ENCODE results near the gene CCDC3. TPM values are rescaled to one million over a fixed set of nuclear protein-coding genes. Genes with fewer than 3 reads are reported as not detected.
"Not testable (repeated sequence)": the region's sequence is repeated elsewhere in the genome, so short reads cannot be mapped to it uniquely, and the experiment has no call there.

Gene CCDC3
- total RNA-seq, 2 experiments from 2014 or later = not detected

GRCh38 chr10:12983568-12983967, 17.9 kb downstream of the CCDC3 start:
- H3K4me1 Mint-ChIP-seq; H3K36me3 Mint-ChIP-seq; H3K27ac Mint-ChIP-seq; POLR2A ChIA-PET; DNase-seq; H3K9me3 Mint-ChIP-seq; ATAC-seq (ENCODE audit: low read depth); H3K27me3 Mint-ChIP-seq; H3K4me3 Mint-ChIP-seq: not testable (repeated sequence)

- H3K36me3 Mint-ChIP-seq = no peaks in the 10 kb centered on the region
- H3K9me3 Mint-ChIP-seq = no peaks in the 10 kb centered on the region
- H3K4me1 Mint-ChIP-seq = no peaks in the 10 kb centered on the region
- H3K27me3 Mint-ChIP-seq = peaks cover 8% of the 10 kb centered on the region
- no peak overlapping the region for H3K27ac Mint-ChIP-seq
- H3K4me3 Mint-ChIP-seq = no peak overlapping the region
- ATAC-seq (ENCODE audit: low read depth) = no peak
- POLR2A ChIA-PET = no interaction called here
- DNase-seq = no peak
Measured at GRCh38 chr10:12981570-12981969, 19.9 kb downstream of the CCDC3 start.

- no peak for ATAC-seq (ENCODE audit: low read depth)
- Mint-ChIP-seq H3K9me3 (no peaks in the 10 kb centered on the region), H3K36me3 (no peaks in the 10 kb centered on the region), H3K4me1 (no peaks in the 10 kb centered on the region), H3K4me3 (no peak overlapping the region), H3K27me3 (peaks cover 13% of the 10 kb centered on the region), H3K27ac (no peak overlapping the region)
- DNase-seq = no peak
- POLR2A ChIA-PET = no interaction called here
Measured at GRCh38 chr10:12980713-12981306, 20.7 kb downstream of the CCDC3 start.

- Mint-ChIP-seq H3K36me3 (no peaks in the 10 kb centered on the region), H3K27me3 (peaks cover 13% of the 10 kb centered on the region), H3K4me3 (no peak overlapping the region), H3K4me1 (no peaks in the 10 kb centered on the region), H3K27ac (no peak overlapping the region), H3K9me3 (no peaks in the 10 kb centered on the region)
- POLR2A ChIA-PET = no interaction called here
- ATAC-seq (ENCODE audit: low read depth) (no peak), DNase-seq (no peak)
Measured at GRCh38 chr10:12980102-12980661, 21.3 kb downstream of the CCDC3 start.

GRCh38 chr10:12978891-12979290, 22.6 kb downstream of the CCDC3 start:
- no peak overlapping the region for H3K4me3 Mint-ChIP-seq
- POLR2A ChIA-PET = no interaction called here
- H3K27ac Mint-ChIP-seq = no peak overlapping the region
- H3K27me3 Mint-ChIP-seq = peaks cover 13% of the 10 kb centered on the region
- no peaks in the 10 kb centered on the region for H3K36me3 Mint-ChIP-seq
- H3K4me1 Mint-ChIP-seq = no peaks in the 10 kb centered on the region
- H3K9me3 Mint-ChIP-seq = no peaks in the 10 kb centered on the region
- DNase-seq = no peak
- ATAC-seq (ENCODE audit: low read depth) = no peak

- no peak overlapping the region for H3K4me3 Mint-ChIP-seq
- no peaks in the 10 kb centered on the region for H3K36me3 Mint-ChIP-seq
- no peak overlapping the region for H3K27ac Mint-ChIP-seq
- POLR2A ChIA-PET = no interaction called here
- H3K27me3 Mint-ChIP-seq = peaks cover 13% of the 10 kb centered on the region
- ATAC-seq (ENCODE audit: low read depth) (no peak), DNase-seq (no peak)
- no peaks in the 10 kb centered on the region for H3K9me3 Mint-ChIP-seq
- H3K4me1 Mint-ChIP-seq = no peaks in the 10 kb centered on the region
Measured at GRCh38 chr10:12975906-12976305, 25.6 kb downstream of the CCDC3 start.

GRCh38 chr10:12975266-12975665, 26.2 kb downstream of the CCDC3 start:
- Mint-ChIP-seq H3K9me3 (no peaks in the 10 kb centered on the region), H3K36me3 (no peaks in the 10 kb centered on the region), H3K27me3 (peaks cover 10% of the 10 kb centered on the region), H3K27ac (no peak overlapping the region), H3K4me1 (no peaks in the 10 kb centered on the region), H3K4me3 (no peak overlapping the region)
- ATAC-seq (ENCODE audit: low read depth) = no peak
- DNase-seq = no peak
- POLR2A ChIA-PET = no interaction called here

GRCh38 chr10:12974491-12975199, 26.9 kb downstream of the CCDC3 start:
- ATAC-seq (ENCODE audit: low read depth) = no peak

GRCh38 chr10:12974078-12974477, 27.4 kb downstream of the CCDC3 start:
- Mint-ChIP-seq H3K9me3 (no peaks in the 10 kb centered on the region), H3K27ac (no peak overlapping the region), H3K36me3 (no peaks in the 10 kb centered on the region), H3K4me3 (no peak overlapping the region), H3K4me1 (no peaks in the 10 kb centered on the region), H3K27me3 (peaks cover 7% of the 10 kb centered on the region)
- no peak for ATAC-seq (ENCODE audit: low read depth)
- DNase-seq = no peak
- POLR2A ChIA-PET = no interaction called here

More at GRCh38 chr10:12974491-12975199, 26.9 kb downstream of the CCDC3 start:
- no peak for DNase-seq
- POLR2A ChIA-PET = no interaction called here
- Mint-ChIP-seq H3K27ac (no peak overlapping the region), H3K27me3 (peaks cover 7% of the 10 kb centered on the region), H3K9me3 (no peaks in the 10 kb centered on the region), H3K4me3 (no peak overlapping the region), H3K4me1 (no peaks in the 10 kb centered on the region), H3K36me3 (no peaks in the 10 kb centered on the region)

- ATAC-seq (ENCODE audit: low read depth) = no peak
Measured at GRCh38 chr10:12973149-12973718, 28.3 kb downstream of the CCDC3 start.

GRCh38 chr10:12972146-12972545, 29.4 kb downstream of the CCDC3 start:
- Mint-ChIP-seq H3K27ac (no peak overlapping the region), H3K36me3 (no peaks in the 10 kb centered on the region)

More at GRCh38 chr10:12973149-12973718, 28.3 kb downstream of the CCDC3 start:
- Mint-ChIP-seq H3K9me3 (no peaks in the 10 kb centered on the region), H3K27ac (no peak overlapping the region), H3K36me3 (no peaks in the 10 kb centered on the region), H3K27me3 (peaks cover 5% of the 10 kb centered on the region), H3K4me3 (no peak overlapping the region), H3K4me1 (no peaks in the 10 kb centered on the region)
- POLR2A ChIA-PET = no interaction called here
- DNase-seq = no peak

GRCh38 chr10:12971001-12971788, 30.3 kb downstream of the CCDC3 start:
- no peaks in the 10 kb centered on the region for H3K36me3 Mint-ChIP-seq
- POLR2A ChIA-PET = no interaction called here
- no peak for ATAC-seq (ENCODE audit: low read depth)
- no peak for DNase-seq
- H3K27ac Mint-ChIP-seq = no peak overlapping the region
- no peaks in the 10 kb centered on the region for H3K4me1 Mint-ChIP-seq
- H3K4me3 Mint-ChIP-seq = no peak overlapping the region
- H3K9me3 Mint-ChIP-seq = peaks cover 3% of the 10 kb centered on the region
- H3K27me3 Mint-ChIP-seq = peaks cover 4% of the 10 kb centered on the region

More at GRCh38 chr10:12972146-12972545, 29.4 kb downstream of the CCDC3 start:
- no peak overlapping the region for H3K4me3 Mint-ChIP-seq
- ATAC-seq (ENCODE audit: low read depth) = no peak
- no peak for DNase-seq
- POLR2A ChIA-PET = no interaction called here
- H3K9me3 Mint-ChIP-seq = peaks cover 3% of the 10 kb centered on the region
- H3K4me1 Mint-ChIP-seq = no peaks in the 10 kb centered on the region
- H3K27me3 Mint-ChIP-seq = peaks cover 5% of the 10 kb centered on the region

- Mint-ChIP-seq H3K4me1 (no peaks in the 10 kb centered on the region), H3K27ac (no peak overlapping the region), H3K9me3 (peaks cover 3% of the 10 kb centered on the region), H3K36me3 (no peaks in the 10 kb centered on the region), H3K4me3 (no peak overlapping the region), H3K27me3 (no peaks in the 10 kb centered on the region)
- DNase-seq (no peak), ATAC-seq (ENCODE audit: low read depth) (no peak)
- POLR2A ChIA-PET = no interaction called here
Measured at GRCh38 chr10:12969951-12970350, 31.6 kb downstream of the CCDC3 start.

Measured in activated naive CD8-positive, alpha-beta T cell treated with anti-CD3 and anti-CD28 coated beads, Interleukin-2, amount 10 ng/mL, durations not matched to agents 7 days and 5 days (primary cell).